PC-9 (cell line): ENCODE data around the gene MIEF1.
A peak's percentile ranks its signal among the peaks of the same experiment; 100 is the strongest.

ENCODE experiments used
- CTCF ChIP-seq: fragments of 200-600 bp; sonication (generic); conservative IDR thresholded peaks from 2 replicates; pipeline ENCODE4 v1.6.1; 2017; ENCODE audit warnings: mixed run types, antibody characterized with exemption, mild to moderate bottlenecking, moderate library complexity
- EZH2 ChIP-seq: fragments of 200-600 bp; sonication (generic); IDR thresholded peaks from 2 replicates; pipeline ENCODE4 v1.8.0; 2017; ENCODE audit warnings: antibody characterized with exemption, low read depth

- TF ChIP-seq CTCF (peak; percentile 38; the same call in 1 of the 2 replicates), EZH2 (no peak)
Measured at GRCh38 chr22:39543095-39543494, 41.0 kb downstream of the MIEF1 start.
